ENCODE measurements around the gene TCEAL9. TPM values are rescaled to one million over a fixed set of nuclear protein-coding genes. Genes with fewer than 3 reads are reported as not detected.
"Not testable (repeated sequence)": the region's sequence is repeated elsewhere in the genome, so short reads cannot be mapped to it uniquely, and the experiment has no call there.

Gene TCEAL9
- total RNA-seq, 1 donor from 2014 or later, result 23.4 TPM

DNA sequence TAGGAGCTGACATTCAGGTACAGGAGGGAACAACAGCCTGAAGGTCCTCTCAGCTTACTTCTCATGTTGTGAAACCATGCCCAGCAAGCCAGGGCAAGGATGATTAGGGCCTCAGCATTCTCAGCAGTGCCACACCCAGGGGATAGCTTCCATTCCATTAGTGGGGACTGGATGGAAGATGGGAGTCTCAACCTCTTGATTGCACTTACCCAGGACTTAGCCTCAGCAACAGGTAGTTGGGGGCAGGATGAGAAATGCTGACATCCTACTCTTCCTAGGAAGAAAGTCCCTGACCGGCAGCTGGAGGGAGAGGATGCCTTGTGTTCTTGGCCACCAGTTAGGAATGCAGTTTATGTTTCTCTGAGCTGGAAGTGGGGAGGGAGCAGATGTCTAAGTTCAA, 11.2 kb downstream of the TCEAL9 start:
- DNase-seq (ENCODE audit: missing footprints), result no peak
- ATAC-seq, result no peak
- intact Hi-C loops (cut with DNase I), result no loop called here

DNA sequence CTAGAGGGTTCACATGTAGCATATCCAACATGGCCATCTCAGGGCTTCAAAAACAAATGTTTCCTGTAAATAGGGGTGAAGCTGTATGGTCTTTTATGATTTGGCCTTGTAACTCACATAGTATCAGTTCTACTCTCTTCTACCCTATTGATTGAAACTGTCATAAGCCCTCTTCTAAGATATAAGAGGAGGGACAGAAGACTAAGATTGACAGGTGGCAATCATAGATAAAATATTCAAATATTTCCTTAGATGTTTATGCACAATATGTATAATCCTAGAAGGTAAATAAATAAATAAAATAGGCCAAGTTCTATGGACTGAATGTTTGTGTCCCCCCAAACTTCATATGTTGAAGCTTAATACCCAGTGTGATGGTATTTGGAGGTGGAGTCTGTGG, 13.2 kb downstream of the TCEAL9 start:
- intact Hi-C loops (cut with DNase I), result no loop called here
- DNase-seq (ENCODE audit: missing footprints) (no peak), ATAC-seq (no peak)

DNA sequence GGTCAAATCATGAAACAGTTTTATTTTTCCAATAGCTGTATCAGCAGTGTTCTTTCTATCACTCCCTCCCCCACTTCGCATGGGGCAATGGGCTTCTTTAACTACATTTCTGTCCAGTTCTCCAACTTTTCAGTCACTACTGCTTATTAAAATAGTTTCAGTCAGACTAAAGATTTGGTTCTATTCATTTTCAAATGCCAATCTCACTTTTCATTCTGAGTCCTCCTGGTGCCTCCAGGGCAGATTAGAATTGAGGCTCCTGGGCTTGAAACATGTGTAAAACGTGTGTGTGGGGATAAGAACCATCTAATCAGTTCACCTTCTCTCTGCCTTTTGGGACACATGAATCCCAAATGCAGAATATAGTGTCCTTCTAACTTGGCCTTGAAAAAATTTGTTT, 16.6 kb downstream of the TCEAL9 start:
- ATAC-seq (no peak), DNase-seq (ENCODE audit: missing footprints) (no peak)
- intact Hi-C loops (cut with DNase I), result no loop called here

DNA sequence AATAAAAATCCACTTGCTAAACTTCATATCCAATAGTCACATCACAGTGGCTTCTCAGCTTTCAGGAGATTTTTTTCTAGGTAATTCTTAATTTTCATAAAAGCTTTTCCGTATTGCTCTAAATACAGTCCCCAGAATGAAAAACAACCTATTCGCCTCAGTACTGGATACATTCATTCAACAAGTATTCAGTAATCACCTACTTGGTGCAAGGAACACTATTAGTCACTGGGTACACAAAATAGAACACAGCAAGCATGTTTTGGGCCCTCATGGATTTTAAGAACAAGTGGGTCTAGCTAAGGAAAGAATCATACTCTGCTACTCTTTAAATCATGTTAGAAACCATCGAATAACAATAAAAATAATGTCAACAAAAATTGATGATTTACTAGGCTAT, 17.3 kb downstream of the TCEAL9 start:
- ATAC-seq (no peak), DNase-seq (ENCODE audit: missing footprints) (no peak)
- intact Hi-C loops (cut with DNase I), result no loop called here

DNA sequence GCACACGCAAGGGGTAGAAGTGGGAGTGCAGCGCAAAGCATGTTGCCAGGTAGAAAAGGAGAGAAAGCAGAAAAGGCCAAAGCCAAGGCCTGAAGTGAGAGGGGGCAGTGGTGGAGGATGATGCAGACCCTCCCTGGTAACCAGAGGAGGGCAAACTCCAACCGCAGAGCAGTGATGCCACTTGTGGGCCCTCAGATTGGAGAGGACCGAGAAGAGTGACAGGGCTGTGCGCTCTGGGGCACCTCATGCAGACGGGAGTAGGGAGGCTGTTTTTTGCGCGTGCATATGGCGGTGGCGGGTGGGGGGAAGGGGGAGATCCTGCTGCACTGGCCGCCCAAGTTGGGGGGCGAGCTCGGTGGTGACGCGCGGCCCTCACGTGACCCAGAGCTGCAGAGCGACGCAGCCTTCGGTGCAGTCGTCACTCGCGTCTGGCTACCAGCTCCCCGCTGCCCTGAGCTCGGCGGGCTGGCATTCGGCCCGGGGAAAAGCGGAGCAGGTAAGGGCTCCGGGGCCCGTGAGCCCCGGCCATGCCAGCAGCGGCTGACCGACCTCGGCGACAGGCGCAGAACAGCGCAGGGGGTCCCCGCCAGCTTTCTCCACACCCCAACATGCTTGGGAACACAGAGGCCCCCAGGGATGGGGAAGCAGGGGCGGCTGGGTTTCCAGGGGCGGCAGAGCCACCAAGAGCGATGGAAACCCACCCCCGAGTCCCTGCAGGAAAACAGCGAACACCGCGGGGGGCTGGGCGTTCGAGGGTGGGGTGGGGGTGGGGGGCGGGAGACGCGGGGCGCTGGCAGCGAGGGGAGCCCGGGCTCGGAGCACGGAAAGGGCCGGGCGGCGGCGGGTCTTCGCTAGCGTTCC, 20.0 kb downstream of the TCEAL9 start, which contains the start of gene BEX3:
Gene BEX3, plus strand, starts transcription at position 421 of the 861 bp plus-strand sequence. CDS start 984 bp downstream, outside the sequence.
- DNase-seq (ENCODE audit: missing footprints) (peak; percentile 71), ATAC-seq (peak; percentile 81)
- intact Hi-C loops (cut with DNase I), result no loop called here

DNA sequence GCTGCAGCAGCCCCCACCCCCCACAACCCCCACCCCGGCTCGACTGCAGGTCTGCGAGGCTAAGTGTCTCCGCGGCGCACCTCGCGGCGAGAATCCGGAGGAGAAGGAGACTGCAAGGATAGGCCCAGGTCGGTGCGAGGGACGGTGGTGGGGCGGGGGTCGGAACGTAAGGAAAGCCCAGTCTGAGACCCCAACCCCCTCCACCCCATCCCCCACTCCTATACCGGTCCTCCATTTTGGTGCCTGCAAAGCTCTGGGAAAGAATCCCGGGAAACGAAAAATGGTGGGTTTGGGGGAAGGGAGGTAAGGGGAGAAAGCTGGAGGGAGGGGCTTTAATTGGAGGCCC, 20.6 kb downstream of the TCEAL9 start:
- ATAC-seq (peak; percentile 57), DNase-seq (ENCODE audit: missing footprints) (no peak)
- intact Hi-C loops (cut with DNase I), result no loop called here

DNA sequence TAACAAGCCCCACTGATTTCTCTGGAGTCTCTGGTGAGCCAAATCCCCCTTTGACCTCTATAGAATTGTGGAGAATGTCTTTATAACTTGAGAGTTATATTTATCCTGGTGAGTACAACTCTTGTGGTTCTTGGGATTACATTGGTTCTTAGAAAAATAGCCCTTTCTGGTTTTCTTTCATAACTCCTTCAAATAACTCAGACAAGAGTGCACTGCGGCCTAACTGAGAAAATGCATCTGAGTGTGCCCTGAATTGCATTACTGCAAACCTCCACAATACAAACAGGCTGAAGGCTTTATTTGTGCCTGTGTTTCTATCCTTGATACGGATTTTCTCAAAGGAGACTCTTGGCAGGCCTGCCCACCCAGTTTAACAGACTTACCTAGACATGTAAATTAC, 22.7 kb downstream of the TCEAL9 start:
- intact Hi-C loops (cut with DNase I), result no loop called here
- no peak for DNase-seq (ENCODE audit: missing footprints)
- no peak for ATAC-seq

DNA sequence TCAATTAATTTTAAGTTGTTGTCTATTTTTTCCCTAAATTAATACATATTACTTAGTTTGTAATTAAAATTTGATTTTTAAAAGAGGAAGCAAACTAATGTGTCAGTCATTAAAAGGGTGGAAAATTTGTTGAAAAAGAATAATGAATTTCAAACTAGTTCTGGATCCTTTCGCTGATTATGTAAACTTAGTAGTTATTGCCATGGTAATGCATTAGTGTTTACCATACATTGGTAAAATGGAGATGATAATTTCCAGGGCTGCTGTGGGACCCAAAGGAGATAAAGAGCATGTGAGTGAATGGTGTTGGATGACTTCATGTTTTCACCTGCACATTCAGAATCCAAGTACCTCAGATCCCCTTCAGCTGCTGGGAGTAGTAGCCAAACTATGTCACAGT, 26.6 kb downstream of the TCEAL9 start:
- no peak for DNase-seq (ENCODE audit: missing footprints)
- intact Hi-C loops (cut with DNase I), result no loop called here
- no peak for ATAC-seq

DNA sequence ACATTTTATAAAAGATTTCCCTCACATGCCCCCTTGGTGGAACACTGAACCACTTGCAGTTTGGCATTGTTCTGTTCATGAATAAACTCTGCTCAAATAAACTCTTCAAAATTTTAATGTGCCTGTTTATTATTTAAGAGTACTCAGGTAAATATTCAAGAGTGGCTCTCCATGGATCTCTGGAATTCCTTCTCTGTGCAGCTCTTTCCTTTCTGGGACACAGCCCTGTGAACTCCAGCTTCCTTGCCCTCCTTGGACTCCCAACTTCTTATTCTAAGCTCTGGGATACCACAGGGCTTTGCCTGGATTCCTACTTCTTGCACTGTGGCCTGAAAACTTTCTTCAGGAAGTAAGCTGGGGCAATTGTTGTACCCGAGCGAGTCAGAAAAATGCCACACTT, 28.4 kb downstream of the TCEAL9 start:
- no peak for DNase-seq (ENCODE audit: missing footprints)
- no peak for ATAC-seq
- intact Hi-C loops (cut with DNase I), result no loop called here

DNA sequence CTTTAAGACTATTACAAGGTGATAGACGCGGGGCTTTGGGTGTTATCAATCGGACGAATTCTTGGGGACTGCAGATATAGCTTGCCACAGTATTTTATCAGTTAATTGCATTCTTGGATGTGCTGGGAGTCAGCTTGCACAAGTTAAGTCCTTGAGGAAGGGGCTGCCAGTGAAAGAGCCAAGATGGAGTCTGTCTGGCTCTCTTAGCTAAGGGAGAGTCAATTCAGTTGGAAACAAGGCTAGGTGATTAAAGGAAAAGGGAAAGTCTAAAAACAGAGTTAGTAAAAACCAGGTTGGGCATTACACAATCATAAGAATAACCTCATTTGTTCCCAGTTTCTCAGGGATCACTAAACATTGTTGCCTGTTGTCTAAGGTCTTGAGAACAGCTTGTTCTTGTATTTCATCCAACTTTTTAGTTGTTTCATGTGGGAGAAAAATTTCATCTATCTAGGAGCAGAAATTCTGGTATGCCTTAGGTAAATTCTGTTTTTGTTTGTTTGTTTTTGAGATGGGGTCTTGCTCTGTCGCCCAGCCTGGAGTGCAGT, 29.1 kb downstream of the TCEAL9 start:
- ATAC-seq; intact Hi-C loops (cut with DNase I); DNase-seq (ENCODE audit: missing footprints): not testable (repeated sequence)

DNA sequence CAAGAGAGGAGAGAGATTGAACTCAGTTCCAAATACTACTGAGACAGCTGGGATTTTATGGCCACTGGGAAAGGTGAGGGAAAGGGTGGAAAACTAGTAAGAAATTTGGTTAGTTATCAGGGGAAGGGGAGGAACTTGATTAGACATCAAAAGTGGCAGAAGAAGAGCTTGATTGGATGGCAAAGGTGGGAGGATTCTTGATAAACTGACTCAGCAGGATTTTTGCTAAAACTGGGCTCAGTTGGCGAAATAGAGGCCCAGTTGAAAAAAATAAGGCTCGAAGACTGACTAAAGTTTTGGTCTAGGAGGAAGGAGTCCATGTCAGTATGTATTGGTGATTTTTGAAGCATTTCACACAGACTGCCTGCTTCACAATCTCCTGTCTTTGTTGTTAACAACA, 30.0 kb downstream of the TCEAL9 start:
- ATAC-seq (no peak), DNase-seq (ENCODE audit: missing footprints) (no peak)
- intact Hi-C loops (cut with DNase I), result no loop called here

DNA sequence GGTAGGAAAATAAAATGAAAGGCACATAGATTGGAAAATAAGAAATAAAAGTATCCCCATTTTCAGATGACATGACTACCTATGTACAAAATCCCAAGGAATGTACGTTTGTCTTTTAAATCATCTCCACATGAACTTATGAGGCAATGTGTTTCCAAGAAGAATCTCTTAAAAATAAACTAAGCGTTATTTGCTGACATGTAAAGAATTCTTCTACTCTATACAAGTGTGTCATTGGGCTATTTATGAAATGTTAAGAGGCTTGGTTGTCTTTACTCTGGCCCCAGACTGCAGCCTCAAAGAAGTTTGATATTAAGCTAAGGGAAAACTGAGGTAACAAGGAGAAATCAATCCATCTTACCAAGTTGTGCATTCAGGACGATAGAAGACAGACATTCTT, 37.2 kb downstream of the TCEAL9 start:
- intact Hi-C loops (cut with DNase I), result no loop called here
- ATAC-seq (no peak), DNase-seq (ENCODE audit: missing footprints) (no peak)

DNA sequence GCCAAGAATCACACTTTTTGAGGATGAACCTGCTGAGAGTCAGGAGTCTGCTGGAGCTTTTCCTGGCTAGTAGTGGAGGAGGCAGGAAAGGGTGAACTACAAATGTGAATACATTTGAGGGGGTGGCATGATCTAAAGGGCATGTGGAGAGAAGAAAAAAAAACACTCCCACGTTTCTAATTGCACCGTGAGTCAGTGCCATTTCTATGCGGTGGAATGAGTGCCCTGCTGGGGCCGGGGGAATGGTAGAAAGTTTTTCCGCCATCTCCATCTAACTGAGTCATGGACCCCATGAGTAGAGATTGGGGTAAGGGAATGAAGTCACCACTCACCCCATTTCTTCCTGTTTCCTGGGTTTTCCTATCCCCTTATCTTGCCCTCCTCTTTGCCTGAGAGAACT, 39.9 kb downstream of the TCEAL9 start:
- intact Hi-C loops (cut with DNase I), result no loop called here
- ATAC-seq (no peak), DNase-seq (ENCODE audit: missing footprints) (no peak)

DNA sequence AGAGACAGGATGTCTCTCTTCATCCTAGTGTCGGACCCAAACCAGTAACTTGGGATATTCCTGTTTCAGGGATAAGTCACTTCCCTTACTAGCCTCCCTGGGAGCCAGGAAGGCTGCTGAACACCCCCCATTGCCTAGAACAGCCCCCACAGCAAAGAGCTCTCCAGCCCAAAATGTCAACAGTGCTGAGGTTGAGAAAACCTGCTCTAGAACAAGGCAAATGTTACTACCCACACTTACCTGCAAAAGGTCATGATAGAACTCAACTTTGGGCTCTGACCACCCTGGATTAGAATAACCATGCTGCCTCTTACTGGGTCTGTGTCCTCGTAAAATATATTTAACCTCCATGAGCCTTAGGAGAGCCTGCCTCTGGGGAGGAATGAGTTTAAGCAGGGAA, 40.4 kb downstream of the TCEAL9 start:
- no peak for DNase-seq (ENCODE audit: missing footprints)

DNA sequence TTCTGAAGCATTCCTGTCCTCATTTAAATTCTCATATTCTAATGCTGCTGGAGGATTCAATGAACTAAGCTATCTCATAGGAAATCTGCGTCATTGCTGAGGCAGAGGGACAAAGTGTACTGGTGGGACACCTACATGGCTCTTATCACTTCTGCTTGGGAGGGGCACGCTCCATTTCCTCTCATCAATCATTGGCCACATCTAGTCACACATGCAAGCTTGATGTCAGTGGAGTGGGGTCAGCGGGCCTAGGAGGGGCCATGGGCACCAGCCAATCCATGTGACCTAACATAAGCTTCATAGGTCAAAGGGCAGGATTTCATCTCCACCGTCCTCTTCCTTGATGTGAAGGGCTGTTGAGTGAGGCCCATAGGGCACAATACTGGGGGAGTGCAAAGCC, 41.4 kb downstream of the TCEAL9 start:
- ATAC-seq (no peak), DNase-seq (ENCODE audit: missing footprints) (no peak)
- intact Hi-C loops (cut with DNase I), result no loop called here

More for the DNA sequence above, 40.4 kb downstream of the TCEAL9 start:
- no peak for ATAC-seq
- intact Hi-C loops (cut with DNase I), result no loop called here

DNA sequence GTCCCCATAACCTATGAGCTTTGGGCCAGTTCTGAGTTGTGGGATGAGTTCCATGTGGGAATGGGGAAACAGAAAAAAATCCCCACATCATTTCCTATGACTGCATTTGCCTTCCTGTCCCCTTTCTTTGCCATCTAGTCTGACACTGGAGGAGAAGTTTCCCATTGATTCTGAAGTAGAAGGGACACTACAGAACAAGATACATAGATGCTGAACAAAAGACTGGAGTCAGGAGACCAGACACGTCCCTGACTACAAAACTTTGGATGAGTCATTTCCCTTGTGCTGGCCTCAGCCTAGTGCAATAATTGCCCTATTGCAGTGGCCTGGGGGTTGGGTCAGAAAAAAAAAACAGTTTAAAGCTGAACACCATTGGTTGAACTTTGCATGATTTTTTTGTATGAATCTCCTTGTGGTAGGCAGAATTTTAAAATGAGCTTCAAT, 42.1 kb downstream of the TCEAL9 start:
- intact Hi-C loops (cut with DNase I), result no loop called here
- ATAC-seq, result no peak
- no peak for DNase-seq (ENCODE audit: missing footprints)

DNA sequence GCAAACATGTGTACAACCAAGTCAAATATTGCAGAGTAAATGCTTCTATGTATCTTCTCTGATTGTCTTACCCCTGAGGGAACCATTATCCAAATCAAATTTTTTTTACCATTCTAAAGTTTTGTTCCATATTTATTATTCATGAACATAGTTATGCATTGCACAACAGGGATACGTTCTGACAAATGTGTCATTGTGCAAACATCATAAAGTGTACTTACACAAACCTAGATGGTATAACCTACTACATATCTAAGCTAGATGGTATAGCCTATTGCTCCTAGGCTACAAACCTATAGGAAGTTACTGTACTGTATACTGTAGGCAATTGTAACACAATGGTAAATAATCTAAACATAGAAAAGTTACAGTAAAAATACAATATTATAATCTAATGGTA, 43.4 kb downstream of the TCEAL9 start:
- intact Hi-C loops (cut with DNase I), result no loop called here
- ATAC-seq, result no peak
- DNase-seq (ENCODE audit: missing footprints), result no peak

DNA sequence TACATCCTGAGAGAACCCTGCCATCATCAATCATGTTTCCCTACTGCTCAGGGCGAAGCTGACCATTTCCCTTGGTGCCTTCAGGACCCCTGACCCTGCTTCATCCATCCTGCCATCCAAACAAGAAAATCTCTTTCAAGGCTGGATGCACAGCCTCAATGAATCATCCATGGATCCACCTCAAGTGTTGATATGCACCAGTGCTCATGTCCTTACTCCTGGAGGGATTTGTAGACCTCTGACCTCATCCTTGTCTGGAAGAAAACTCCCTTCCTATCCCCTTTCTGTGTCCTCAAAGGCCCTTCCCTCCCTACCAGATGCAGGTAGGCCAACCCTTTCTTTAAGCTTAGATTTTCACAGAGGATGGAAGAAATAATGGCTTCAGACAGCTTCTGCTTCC, 44.6 kb downstream of the TCEAL9 start:
- intact Hi-C loops (cut with DNase I), result no loop called here
- ATAC-seq (no peak), DNase-seq (ENCODE audit: missing footprints) (no peak)

DNA sequence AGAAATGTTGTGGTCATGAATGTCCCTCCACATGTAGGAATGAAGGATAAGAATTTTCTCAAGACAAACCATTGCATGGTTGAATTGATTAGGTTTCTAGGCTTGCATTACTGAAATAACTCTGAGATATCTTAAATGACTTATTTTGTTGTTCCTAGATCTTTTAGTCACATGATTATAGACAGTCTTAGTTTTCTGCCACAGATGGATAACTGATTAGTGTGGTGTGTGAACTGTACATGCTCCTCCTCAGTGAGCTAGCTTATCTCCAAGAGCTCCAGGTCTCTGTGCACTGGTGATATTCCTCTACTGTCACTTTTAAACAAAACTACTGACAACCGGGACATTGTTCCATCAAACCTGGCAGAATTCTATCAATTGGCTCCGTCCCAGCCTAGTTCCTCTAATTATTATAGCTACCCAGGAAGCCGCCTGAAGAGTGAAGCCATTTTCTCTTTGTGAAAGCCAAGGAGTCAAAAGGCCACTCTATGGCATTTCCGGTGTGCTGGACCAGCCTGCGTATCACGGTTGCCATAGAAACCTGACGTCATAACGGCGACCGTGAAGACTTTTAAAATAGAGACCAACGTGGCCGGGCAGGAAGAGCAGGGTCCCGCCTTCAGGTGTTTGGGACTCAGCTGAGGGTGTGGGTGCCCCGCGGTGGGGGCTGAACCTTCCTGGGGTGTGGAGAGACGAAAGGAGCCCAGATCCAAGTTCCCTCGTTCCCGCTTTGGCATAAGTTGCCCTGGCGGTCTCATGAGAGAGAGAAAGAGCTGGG, 48.1 kb downstream of the TCEAL9 start:
- intact Hi-C loops (cut with DNase I), result no loop called here
- DNase-seq (ENCODE audit: missing footprints), result peak; percentile 65
- ATAC-seq, result peak; percentile 39

DNA sequence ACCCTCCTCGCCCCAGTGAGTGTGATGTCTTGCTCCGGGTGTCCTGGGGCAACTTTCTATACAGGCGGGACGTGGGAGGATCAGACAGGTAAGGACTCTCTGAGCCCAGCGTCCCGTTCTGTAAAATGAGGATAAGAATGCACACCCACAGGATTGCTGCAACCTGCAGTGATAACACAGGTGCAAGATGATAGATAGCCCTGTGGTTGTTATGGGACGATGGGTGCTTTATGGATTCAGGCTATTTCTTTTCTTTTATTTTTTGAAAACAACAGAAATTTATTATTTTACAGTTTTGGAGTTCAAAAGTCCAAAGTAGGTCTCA, 48.7 kb downstream of the TCEAL9 start:
- DNase-seq (ENCODE audit: missing footprints) (no peak), ATAC-seq (no peak)
- intact Hi-C loops (cut with DNase I), result no loop called here

All from Right ventricle myocardium inferior (tissue), 1 donor.